Neural cell (in vitro differentiated cells): ENCODE results near the gene PPP2R5E. TPM values are rescaled to one million over a fixed set of nuclear protein-coding genes. Genes with fewer than 3 reads are reported as not detected.
A peak's percentile ranks its signal among the peaks of the same experiment; 100 is the strongest.

ENCODE experiments used
- H2AFZ ChIP-seq: fragments of 200-600, 300-800 bp; sonication (generic), shearing (Covaris generic); 2 replicates; pipeline ENCODE4 v1.6.0; 2014; ENCODE audit warnings: low read depth, mild to moderate bottlenecking, antibody characterized with exemption, low read length, moderate library complexity
- H3F3A ChIP-seq: fragments of 200-600 bp; shearing (Covaris generic); 2 replicates; pipeline ENCODE4 v1.6.1; 2016; ENCODE audit warnings: mild to moderate bottlenecking, moderate library complexity, mixed read lengths, antibody characterized with exemption, low read length; ENCODE audit not compliant: insufficient read depth, poor library complexity, severe bottlenecking
- H3K27ac ChIP-seq: fragments of 200-600, 300-800 bp; sonication (generic), shearing (Covaris generic); 2 replicates; pipeline ENCODE4 v1.5.1; 2014; ENCODE audit warnings: mild to moderate bottlenecking, low read length, moderate library complexity
- H3K27me3 ChIP-seq: fragments of 300-800, 200-600 bp; sonication (generic), shearing (Covaris generic); 2 replicates; pipeline ENCODE4 v1.6.0; 2014; ENCODE audit warnings: mild to moderate bottlenecking, low read depth, low read length, moderate library complexity; ENCODE audit not compliant: insufficient read depth
- H3K36me3 ChIP-seq: fragments of 300-800, 200-600 bp; sonication (generic), shearing (Covaris generic); 2 replicates; pipeline ENCODE4 v1.5.1; 2014; ENCODE audit warnings: mild to moderate bottlenecking, antibody characterized with exemption, low read length, moderate library complexity; ENCODE audit not compliant: insufficient read depth
- H3K4me2 ChIP-seq: fragments of 300-800, 200-600 bp; sonication (generic), shearing (Covaris generic); 2 replicates; pipeline ENCODE4 v1.6.0; 2014; ENCODE audit warnings: mild to moderate bottlenecking, low read length
- H3K4me3 ChIP-seq: fragments of 300-800, 200-600 bp; sonication (generic), shearing (Covaris generic); 2 replicates; pipeline ENCODE4 v1.5.1; 2014; ENCODE audit warnings: mild to moderate bottlenecking, low read length, moderate library complexity
- H3K79me2 ChIP-seq: fragments of 200-600 bp; shearing (Covaris generic); replicated peaks from 2 replicates; pipeline ENCODE4 v1.6.0; 2014; ENCODE audit warnings: mild to moderate bottlenecking, low read length, moderate library complexity; ENCODE audit not compliant: insufficient read depth
- H3K9ac ChIP-seq: fragments of 300-800, 200-600 bp; sonication (generic), shearing (Covaris generic); 2 replicates; pipeline ENCODE4 v1.6.1; 2016; ENCODE audit warnings: mild to moderate bottlenecking, low read length, mixed read lengths
- H3K9me2 ChIP-seq: fragments of 200-600 bp; shearing (Covaris generic); 2 replicates; pipeline ENCODE4 v1.6.1; 2016; ENCODE audit warnings: mild to moderate bottlenecking, low read length, mixed read lengths; ENCODE audit not compliant: insufficient read depth
- H3K9me3 ChIP-seq: fragments of 200-600, 300-800 bp; sonication (generic), shearing (Covaris generic); 2 replicates; pipeline ENCODE4 v1.6.1; 2016; ENCODE audit warnings: mild to moderate bottlenecking, mixed run types, low read length, moderate library complexity, mixed read lengths
- H4K20me1 ChIP-seq: fragments of 200-600 bp; shearing (Covaris generic); 2 replicates; pipeline ENCODE4 v1.6.1; 2016; ENCODE audit warnings: mild to moderate bottlenecking, mixed run types; ENCODE audit not compliant: insufficient read depth
- EP300 ChIP-seq: fragments of 450-650 bp; conservative IDR thresholded peaks from 2 replicates; pipeline ENCODE4 v1.6.1; 2014; ENCODE audit warnings: antibody characterized with exemption, mild to moderate bottlenecking, moderate library complexity; ENCODE audit not compliant: poor library complexity, severe bottlenecking
- EZH2 ChIP-seq: fragments of 200-600, 300-800 bp; shearing (Covaris generic), sonication (generic); IDR thresholded peaks from 2 replicates; pipeline ENCODE4 v1.6.1; 2014; ENCODE audit warnings: antibody characterized with exemption, low read length, borderline replicate concordance, mild to moderate bottlenecking; ENCODE audit not compliant: insufficient read depth, poor library complexity, severe bottlenecking
- MXI1 ChIP-seq: fragments of 450-650 bp; conservative IDR thresholded peaks from 2 replicates; pipeline ENCODE4 v1.6.1; 2014; ENCODE audit warnings: antibody characterized with exemption, mild to moderate bottlenecking; ENCODE audit not compliant: poor library complexity, severe bottlenecking
- POLR2AphosphoS5 ChIP-seq: IDR thresholded peaks from 2 replicates; pipeline ENCODE4 v1.6.1; 2012
- RAD21 ChIP-seq: fragments of 450-650 bp; conservative IDR thresholded peaks from 2 replicates; pipeline ENCODE4 v1.6.1; 2014; ENCODE audit warnings: antibody characterized with exemption, mild to moderate bottlenecking, moderate library complexity
- SMC3 ChIP-seq: fragments of 450-650 bp; conservative IDR thresholded peaks from 2 replicates; pipeline ENCODE4 v1.6.1; 2014; ENCODE audit warnings: antibody characterized with exemption, mild to moderate bottlenecking, moderate library complexity; ENCODE audit not compliant: poor library complexity
- TAF1 ChIP-seq: IDR thresholded peaks from 2 replicates; pipeline ENCODE4 v1.6.1; 2012; ENCODE audit warnings: low read depth
- polyA plus RNA-seq: library from polyadenylated mRNA; depleted of rRNA; stranded (reverse); fragments of >200 nt; gene quantifications from 2 replicates; pipeline ENCODE4 v1.2.3, GENCODE V29; 2014
- TF ChIP-seq, protein P1 (sequence below): fragments of 450-650 bp; IDR thresholded peaks from 2 replicates; pipeline ENCODE4 v1.5.1; 2014; ENCODE audit warnings: antibody characterized with exemption, mild to moderate bottlenecking, moderate library complexity; ENCODE audit not compliant: poor library complexity, severe bottlenecking
- TF ChIP-seq, protein P2 (sequence below): IDR thresholded peaks from 2 replicates; pipeline ENCODE4 v1.6.1; 2012; ENCODE audit warnings: borderline replicate concordance

The PPP2R5E gene
- polyA plus RNA-seq, 1 donor from 2014 or later: 26.7 TPM

DNA sequence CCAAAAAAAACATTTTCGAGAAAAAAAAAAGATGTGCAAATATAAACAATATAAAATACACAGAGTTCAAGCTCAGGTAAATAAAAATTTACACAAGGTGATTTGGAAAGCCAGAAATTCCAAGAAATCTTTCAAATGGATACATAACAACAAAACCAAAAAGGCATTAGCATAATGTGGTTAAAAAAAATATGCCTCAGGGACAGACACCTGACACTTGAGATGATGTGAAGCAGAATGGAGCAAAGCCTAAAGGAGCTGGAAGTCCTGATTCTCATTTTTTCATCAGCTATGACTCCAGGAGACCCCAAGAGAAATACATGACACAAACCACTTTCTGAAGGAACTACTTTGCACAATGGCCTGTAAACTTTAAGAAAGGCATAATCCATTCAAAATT, 98.6 kb downstream of the PPP2R5E start:
- Histone ChIP-seq H4K20me1 (no peaks in the 10 kb centered on the region), H3K9me3 (no peaks in the 10 kb centered on the region)

DNA sequence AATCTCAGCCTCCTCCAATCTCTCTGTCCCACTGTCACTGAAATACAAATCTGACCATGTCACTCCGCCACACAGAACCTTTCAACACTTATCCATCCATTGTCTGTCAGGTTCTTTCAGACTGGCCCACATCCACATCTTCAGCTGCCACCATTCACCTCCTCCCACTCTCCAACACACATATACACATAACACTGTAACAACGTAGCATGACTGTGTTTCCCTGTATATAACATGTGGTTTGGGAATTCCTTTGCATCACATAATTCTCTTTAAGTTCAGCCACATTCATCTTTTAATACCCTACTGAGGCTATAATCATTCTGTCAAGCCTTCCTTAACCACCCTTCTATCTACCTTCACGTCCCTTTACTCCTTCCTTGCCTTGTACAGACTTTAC, 99.2 kb downstream of the PPP2R5E start:
- H3K4me3 ChIP-seq: peak overlapping the region; percentile 11
- H3K27me3 ChIP-seq: no peaks in the 10 kb centered on the region
- no peaks in the 10 kb centered on the region for H3K9me3 ChIP-seq
- no peak overlapping the region for H3K9ac ChIP-seq
- H3F3A ChIP-seq: no peaks in the 10 kb centered on the region
- TF ChIP-seq EZH2 (no peak), RAD21 (no peak), SMC3 (no peak), TAF1 (no peak), EP300 (no peak), POLR2AphosphoS5 (no peak), MXI1 (no peak)
- TF ChIP-seq, protein P1, sequence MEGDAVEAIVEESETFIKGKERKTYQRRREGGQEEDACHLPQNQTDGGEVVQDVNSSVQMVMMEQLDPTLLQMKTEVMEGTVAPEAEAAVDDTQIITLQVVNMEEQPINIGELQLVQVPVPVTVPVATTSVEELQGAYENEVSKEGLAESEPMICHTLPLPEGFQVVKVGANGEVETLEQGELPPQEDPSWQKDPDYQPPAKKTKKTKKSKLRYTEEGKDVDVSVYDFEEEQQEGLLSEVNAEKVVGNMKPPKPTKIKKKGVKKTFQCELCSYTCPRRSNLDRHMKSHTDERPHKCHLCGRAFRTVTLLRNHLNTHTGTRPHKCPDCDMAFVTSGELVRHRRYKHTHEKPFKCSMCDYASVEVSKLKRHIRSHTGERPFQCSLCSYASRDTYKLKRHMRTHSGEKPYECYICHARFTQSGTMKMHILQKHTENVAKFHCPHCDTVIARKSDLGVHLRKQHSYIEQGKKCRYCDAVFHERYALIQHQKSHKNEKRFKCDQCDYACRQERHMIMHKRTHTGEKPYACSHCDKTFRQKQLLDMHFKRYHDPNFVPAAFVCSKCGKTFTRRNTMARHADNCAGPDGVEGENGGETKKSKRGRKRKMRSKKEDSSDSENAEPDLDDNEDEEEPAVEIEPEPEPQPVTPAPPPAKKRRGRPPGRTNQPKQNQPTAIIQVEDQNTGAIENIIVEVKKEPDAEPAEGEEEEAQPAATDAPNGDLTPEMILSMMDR: no peak
- TF ChIP-seq, protein P2, sequence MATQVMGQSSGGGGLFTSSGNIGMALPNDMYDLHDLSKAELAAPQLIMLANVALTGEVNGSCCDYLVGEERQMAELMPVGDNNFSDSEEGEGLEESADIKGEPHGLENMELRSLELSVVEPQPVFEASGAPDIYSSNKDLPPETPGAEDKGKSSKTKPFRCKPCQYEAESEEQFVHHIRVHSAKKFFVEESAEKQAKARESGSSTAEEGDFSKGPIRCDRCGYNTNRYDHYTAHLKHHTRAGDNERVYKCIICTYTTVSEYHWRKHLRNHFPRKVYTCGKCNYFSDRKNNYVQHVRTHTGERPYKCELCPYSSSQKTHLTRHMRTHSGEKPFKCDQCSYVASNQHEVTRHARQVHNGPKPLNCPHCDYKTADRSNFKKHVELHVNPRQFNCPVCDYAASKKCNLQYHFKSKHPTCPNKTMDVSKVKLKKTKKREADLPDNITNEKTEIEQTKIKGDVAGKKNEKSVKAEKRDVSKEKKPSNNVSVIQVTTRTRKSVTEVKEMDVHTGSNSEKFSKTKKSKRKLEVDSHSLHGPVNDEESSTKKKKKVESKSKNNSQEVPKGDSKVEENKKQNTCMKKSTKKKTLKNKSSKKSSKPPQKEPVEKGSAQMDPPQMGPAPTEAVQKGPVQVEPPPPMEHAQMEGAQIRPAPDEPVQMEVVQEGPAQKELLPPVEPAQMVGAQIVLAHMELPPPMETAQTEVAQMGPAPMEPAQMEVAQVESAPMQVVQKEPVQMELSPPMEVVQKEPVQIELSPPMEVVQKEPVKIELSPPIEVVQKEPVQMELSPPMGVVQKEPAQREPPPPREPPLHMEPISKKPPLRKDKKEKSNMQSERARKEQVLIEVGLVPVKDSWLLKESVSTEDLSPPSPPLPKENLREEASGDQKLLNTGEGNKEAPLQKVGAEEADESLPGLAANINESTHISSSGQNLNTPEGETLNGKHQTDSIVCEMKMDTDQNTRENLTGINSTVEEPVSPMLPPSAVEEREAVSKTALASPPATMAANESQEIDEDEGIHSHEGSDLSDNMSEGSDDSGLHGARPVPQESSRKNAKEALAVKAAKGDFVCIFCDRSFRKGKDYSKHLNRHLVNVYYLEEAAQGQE: no peak
- H3K79me2 ChIP-seq: peaks cover 29% of the 10 kb centered on the region
- peak overlapping the region; percentile 9 for H3K4me2 ChIP-seq
- H3K36me3 ChIP-seq: no peaks in the 10 kb centered on the region
- peak overlapping the region; percentile 46 for H3K27ac ChIP-seq
- no peaks in the 10 kb centered on the region for H3K9me2 ChIP-seq
- H2AFZ ChIP-seq: no peak overlapping the region
- H4K20me1 ChIP-seq: no peaks in the 10 kb centered on the region

More for the DNA sequence above, 98.6 kb downstream of the PPP2R5E start:
- no peaks in the 10 kb centered on the region for H3K9me2 ChIP-seq
- no peak overlapping the region for H3K4me2 ChIP-seq
- no peaks in the 10 kb centered on the region for H3F3A ChIP-seq
- H3K36me3 ChIP-seq: no peaks in the 10 kb centered on the region
- TF ChIP-seq, protein P1: no peak
- no peak for TF ChIP-seq RAD21
- no peak for TF ChIP-seq MXI1
- TF ChIP-seq POLR2AphosphoS5: no peak
- TF ChIP-seq EP300: no peak
- TF ChIP-seq SMC3: no peak
- TF ChIP-seq, protein P2: no peak
- no peak for TF ChIP-seq EZH2
- TF ChIP-seq TAF1: no peak
- H2AFZ ChIP-seq: no peak overlapping the region
- H3K9ac ChIP-seq: no peak overlapping the region
- H3K27ac ChIP-seq: peak overlapping the region; percentile 46
- no peak overlapping the region for H3K4me3 ChIP-seq
- H3K79me2 ChIP-seq: peaks cover 31% of the 10 kb centered on the region
- no peaks in the 10 kb centered on the region for H3K27me3 ChIP-seq
